ENCODE results near the gene PTPRU. TPM values are rescaled to one million over a fixed set of nuclear protein-coding genes. Genes with fewer than 3 reads are reported as not detected.

Gene PTPRU
- total and polyA plus RNA-seq, 2 of the 8 experiments (the other 6 are each of a cell fraction or from before 2014, with no cell fraction given), result 33.8 to 41.8 TPM

DNA sequence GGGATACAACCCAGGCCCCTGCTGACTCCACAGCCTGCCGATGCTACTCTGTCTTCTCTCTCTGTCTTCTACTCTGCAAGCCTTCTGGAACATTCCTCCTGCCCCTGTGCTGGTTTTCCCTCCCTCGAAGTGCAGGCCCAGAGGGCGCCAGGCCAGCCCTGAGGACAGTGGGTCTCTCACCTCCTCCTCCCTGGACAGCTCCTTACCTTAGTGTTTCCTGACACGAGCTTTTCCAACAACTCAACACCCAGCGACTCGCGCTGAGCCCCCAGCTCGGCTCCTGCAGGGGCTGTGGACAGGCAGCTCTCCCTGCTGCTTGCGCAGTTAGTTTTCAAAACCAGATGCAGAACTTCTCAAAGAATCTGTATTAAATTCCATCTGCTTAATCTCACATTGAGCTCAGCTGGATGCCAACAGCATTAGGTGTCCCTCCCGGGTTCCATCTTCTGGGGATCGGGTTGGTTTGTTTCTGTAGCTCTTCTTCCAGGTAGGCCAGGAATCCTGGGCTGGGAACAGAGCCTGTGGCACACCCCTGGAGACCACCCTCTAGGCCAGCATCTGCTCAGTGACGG, 54.2 kb downstream of the PTPRU start:
- no peak overlapping the region for H3K23ac ChIP-seq (ENCODE audit: insufficient read length)
- H3K4me1 ChIP-seq (replicated peaks in 1 of 4; ENCODE audit: control insufficient read depth in 3 of 4, insufficient read depth in 4 of 4, low read length in 3 of 4), result no peaks in the 10 kb centered on the region
- no peak for FAIRE-seq
- H3K27me3 ChIP-seq (replicated peaks in 1 of 4; ENCODE audit: control insufficient read depth in 3 of 4, extremely low read depth in 1 of 4, insufficient read depth in 3 of 4, low read length in 3 of 4), result no peaks in the 10 kb centered on the region
- no peak overlapping the region for H4K5ac ChIP-seq (ENCODE audit: insufficient read length, low read depth, low read length)
- H2BK120ac ChIP-seq (replicated peaks; ENCODE audit: low read depth, low read length), result no peak overlapping the region
- H3K18ac ChIP-seq (ENCODE audit: extremely low read depth, low read length), result no peak overlapping the region
- H4K8ac ChIP-seq (ENCODE audit: extremely low read depth, insufficient read depth, low read length), result no peak overlapping the region
- H2AK5ac ChIP-seq (ENCODE audit: low read depth, low read length), result no peak overlapping the region
- H3K23me2 ChIP-seq (ENCODE audit: low read depth, low read length), result no peaks in the 10 kb centered on the region
- CTCF ChIA-PET (ENCODE audit: partially characterized antibody), result interaction anchor here (1.0 to 1.8 kb wide), 7 partner anchors 9 to 413 kb away, joined by 3 to 6 read pairs (median 4); no protein-coding TSS in a partner anchor
- H3K4me3 ChIP-seq (ENCODE audit: extremely low read depth in 1 of 4, insufficient read depth in 2 of 4, low read depth in 3 of 4, low read length in 4 of 4), result no peak overlapping the region
- no peak overlapping the region for H2BK15ac ChIP-seq (ENCODE audit: low read length)
- H3K9me3 ChIP-seq (ENCODE audit: insufficient read depth in 2 of 2, low read depth in 1 of 2, low read length in 1 of 2), result no peaks in the 10 kb centered on the region
- H4K91ac ChIP-seq (replicated peaks; ENCODE audit: insufficient read length, low read length), result no peak overlapping the region
- no peaks in the 10 kb centered on the region for H3K79me1 ChIP-seq (ENCODE audit: low read depth, low read length)
- H3K27ac ChIP-seq (ENCODE audit: low read depth, low read length), result no peak overlapping the region
- H2AFZ ChIP-seq (ENCODE audit: low read length), result no peak overlapping the region
- no peak overlapping the region for H3K9ac ChIP-seq (replicated peaks in 1 of 4; ENCODE audit: extremely low read depth in 1 of 4, low read depth in 3 of 4, low read length in 3 of 4)
- no peak overlapping the region for H3K4ac ChIP-seq (replicated peaks; ENCODE audit: insufficient read length, low read depth, low read length)
- no peaks in the 10 kb centered on the region for H3K79me2 ChIP-seq (ENCODE audit: control insufficient read depth in 1 of 2, insufficient read depth in 2 of 2, low read length in 2 of 2)
- no peak for DNase-seq (ENCODE audit: low read depth in 1 of 2, low spot score in 2 of 2)
- H3K56ac ChIP-seq (replicated peaks; ENCODE audit: insufficient read length, low read depth, low read length), result no peak overlapping the region
- H4K20me1 ChIP-seq (replicated peaks in 1 of 2; ENCODE audit: control insufficient read depth in 1 of 2, insufficient read depth in 2 of 2, low read length in 2 of 2), result no peaks in the 10 kb centered on the region
- H3K14ac ChIP-seq (ENCODE audit: insufficient read length), result no peak overlapping the region
- H2BK12ac ChIP-seq (ENCODE audit: low read depth, low read length), result no peak overlapping the region
- WGBS, 2 experiments (ENCODE audit: extremely low coverage in 1 of 2, insufficient coverage in 1 of 2, insufficient read length in 1 of 2, insufficient replicate concordance in 2 of 2, low coverage in 1 of 2, low lambda C conversion rate in 2 of 2, missing lambda C conversion rate in 1 of 2), result 92% methylated on average over 12 of the region's 12 CpGs; no CpG with 5 or more reads in 1 of the 2 experiments
- H2BK5ac ChIP-seq (ENCODE audit: low read depth, low read length), result no peak overlapping the region
- POLR2A ChIA-PET (ENCODE audit: partially characterized antibody), result no interaction called here
- H2BK20ac ChIP-seq (ENCODE audit: low read length), result no peak overlapping the region
- H3K4me2 ChIP-seq (ENCODE audit: insufficient read depth in 1 of 2, low read depth in 2 of 2, low read length in 2 of 2), result no peak overlapping the region
- peaks cover 0 to 10% (median 0%) of the 10 kb centered on the region in 4 experiments; a peak in 2 of 8 replicates for H3K36me3 ChIP-seq (ENCODE audit: control insufficient read depth in 2 of 4, insufficient read depth in 4 of 4, low read length in 3 of 4)
- TF ChIP-seq SRF (IDR thresholded peaks at IDR 0.05; ENCODE audit: low read depth, low read length), result no peak
- no peak for TF ChIP-seq PHF8 (conservative IDR thresholded peaks at IDR 0.05; ENCODE audit: low read depth, low read length)
- TF ChIP-seq NRF1 (IDR thresholded peaks at IDR 0.05; ENCODE audit: low read depth, low read length), result no peak
- no peak for TF ChIP-seq TAF7 (optimal IDR thresholded peaks at IDR 0.05; ENCODE audit: borderline replicate concordance, low read depth, low read length)
- TF ChIP-seq EP300 (IDR thresholded peaks at IDR 0.05; ENCODE audit: borderline replicate concordance in 1 of 2, low read depth in 2 of 2, low read length in 2 of 2), result no peak
- TF ChIP-seq KDM1A (IDR thresholded peaks at IDR 0.05; ENCODE audit: borderline replicate concordance, low read length), result no peak
- TF ChIP-seq KDM5A (IDR thresholded peaks at IDR 0.05; ENCODE audit: low read length), result no peak
- TF ChIP-seq ASH2L (IDR thresholded peaks at IDR 0.05; ENCODE audit: low read length), result no peak
- TF ChIP-seq, protein P1, sequence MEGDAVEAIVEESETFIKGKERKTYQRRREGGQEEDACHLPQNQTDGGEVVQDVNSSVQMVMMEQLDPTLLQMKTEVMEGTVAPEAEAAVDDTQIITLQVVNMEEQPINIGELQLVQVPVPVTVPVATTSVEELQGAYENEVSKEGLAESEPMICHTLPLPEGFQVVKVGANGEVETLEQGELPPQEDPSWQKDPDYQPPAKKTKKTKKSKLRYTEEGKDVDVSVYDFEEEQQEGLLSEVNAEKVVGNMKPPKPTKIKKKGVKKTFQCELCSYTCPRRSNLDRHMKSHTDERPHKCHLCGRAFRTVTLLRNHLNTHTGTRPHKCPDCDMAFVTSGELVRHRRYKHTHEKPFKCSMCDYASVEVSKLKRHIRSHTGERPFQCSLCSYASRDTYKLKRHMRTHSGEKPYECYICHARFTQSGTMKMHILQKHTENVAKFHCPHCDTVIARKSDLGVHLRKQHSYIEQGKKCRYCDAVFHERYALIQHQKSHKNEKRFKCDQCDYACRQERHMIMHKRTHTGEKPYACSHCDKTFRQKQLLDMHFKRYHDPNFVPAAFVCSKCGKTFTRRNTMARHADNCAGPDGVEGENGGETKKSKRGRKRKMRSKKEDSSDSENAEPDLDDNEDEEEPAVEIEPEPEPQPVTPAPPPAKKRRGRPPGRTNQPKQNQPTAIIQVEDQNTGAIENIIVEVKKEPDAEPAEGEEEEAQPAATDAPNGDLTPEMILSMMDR (IDR thresholded peaks at IDR 0.05; ENCODE audit: control extremely low read depth in 1 of 3, insufficient read depth in 1 of 3, low read depth in 1 of 3, low read length in 3 of 3), result no peak
- no peak for TF ChIP-seq TEAD4 (IDR thresholded peaks at IDR 0.05; ENCODE audit: low read depth, low read length)
- no peak for TF ChIP-seq CBX8 (IDR thresholded peaks at IDR 0.05; ENCODE audit: borderline replicate concordance, low read depth, low read length)

Measured in H1 (cell line).